HL-60 (cell line): ENCODE measurements around the gene NXPH1.

Source experiments
- CTCF ChIP-seq: IDR thresholded peaks from one replicate; pipeline ENCODE4 v1.5.1; 2011; ENCODE audit warnings: low read length, control low read depth, inconsistent platforms; ENCODE audit not compliant: insufficient read depth
- GABPA ChIP-seq: IDR thresholded peaks from 2 replicates; pipeline ENCODE4 v1.6.1; 2012; ENCODE audit warnings: low read depth
- POLR2AphosphoS5 ChIP-seq: IDR thresholded peaks from 2 replicates; pipeline ENCODE4 v1.6.1; 2012; ENCODE audit warnings: low read depth
- SPI1 ChIP-seq: IDR thresholded peaks from 2 replicates; pipeline ENCODE4 v1.6.1; 2012; ENCODE audit warnings: low read depth, mild to moderate bottlenecking, borderline replicate concordance

GRCh38 chr7:8549046-8549445, 115.6 kb downstream of the NXPH1 start:
- TF ChIP-seq CTCF, result no peak
- no peak for TF ChIP-seq GABPA
- no peak for TF ChIP-seq SPI1
- no peak for TF ChIP-seq POLR2AphosphoS5
